Endothelial cell of umbilical vein (primary cell): ENCODE data around the gene PSD2. TPM values are rescaled to one million over a fixed set of nuclear protein-coding genes. Genes with fewer than 3 reads are reported as not detected.

Experiments used
- BruUV-seq: library from RNA; stranded (reverse); fragments of 400-500 nt; replicated peaks from 2 replicates; lab custom pipeline; 2021; lab: Mats Ljungman, UMichigan
- CTCF ChIA-PET: fragments of 300-600, 350-600 bp; sonication (Branson Sonifier 250); formaldehyde crosslinking; loops from one replicate; lab custom pipeline; 2021; ENCODE audit warnings: antibody characterized with exemption, inconsistent platforms; lab: Charles Lee
- POLR2A ChIA-PET: fragments of 300-600, 350-600 bp; sonication (Branson Sonifier 250); formaldehyde crosslinking; loops from one replicate; lab custom pipeline; 2021; ENCODE audit warnings: antibody characterized with exemption, inconsistent platforms; lab: Charles Lee
- DNase-seq: peaks from one replicate; pipeline ENCODE4 v3.0.0-alpha.2; 2011; ENCODE audit warnings: low read depth, low spot score
- FAIRE-seq: peaks from 2 replicates; lab custom pipeline; 2011; peaks lifted over from hg19 to GRCh38; lab: Jason Lieb, UNC
- H2AFZ ChIP-seq: 2 replicates; pipeline ENCODE4 v1.6.0; 2012; ENCODE audit warnings: low read depth, low read length, control low read depth, inconsistent platforms
- H3K27ac ChIP-seq: 2 replicates; pipeline ENCODE4 v1.5.1; 2011; ENCODE audit warnings: low read depth, mild to moderate bottlenecking, control low read depth, low read length, moderate library complexity; ENCODE audit not compliant: insufficient read depth
- H3K27me3 ChIP-seq, 2 experiments: 2 replicates each; pipeline versions ENCODE4 v1.6.0 to v1.6.1; 2011; ENCODE audit warnings: low read length in 2 of 2, mixed read lengths in 1 of 2; ENCODE audit not compliant: control insufficient read depth in 2 of 2, insufficient read depth in 2 of 2
- H3K36me3 ChIP-seq, 2 experiments: 2 replicates in 1 of 2; 3 replicates in 1 of 2; pipeline ENCODE4 v1.5.1; 2011; ENCODE audit warnings: low read length in 2 of 2, mild to moderate bottlenecking in 1 of 2, moderate library complexity in 1 of 2; ENCODE audit not compliant: control insufficient read depth in 2 of 2, insufficient read depth in 2 of 2; ENCODE audit errors: extremely low read depth in 1 of 2
- H3K4me1 ChIP-seq: 3 replicates; pipeline ENCODE4 v1.5.1; 2011; ENCODE audit warnings: mild to moderate bottlenecking, low read length; ENCODE audit not compliant: control insufficient read depth, insufficient read depth; ENCODE audit errors: extremely low read depth
- H3K4me2 ChIP-seq: 2 replicates; pipeline ENCODE4 v1.6.1; 2011; ENCODE audit warnings: low read length, control low read depth, mixed read lengths; ENCODE audit not compliant: insufficient read depth
- H3K4me3 ChIP-seq, 3 experiments: fragments of 200-600 bp in 1 of 3; sonication (generic), shearing (Covaris generic) in 1 of 3; replicated peaks in 1 of 3; 2 replicates each; pipeline ENCODE4 v1.5.1; 2011 to 2016; ENCODE audit warnings: control low read depth in 3 of 3, low read length in 3 of 3, mild to moderate bottlenecking in 2 of 3, inconsistent platforms in 1 of 3, low read depth in 1 of 3, moderate library complexity in 1 of 3; ENCODE audit not compliant: insufficient read depth in 1 of 3
- H3K79me2 ChIP-seq: 2 replicates; pipeline ENCODE4 v1.6.0; 2012; ENCODE audit warnings: low read length, inconsistent platforms; ENCODE audit not compliant: control insufficient read depth, insufficient read depth
- H3K9ac ChIP-seq: replicated peaks from 2 replicates; pipeline ENCODE3; 2011; ENCODE audit warnings: low read length, control low read depth; ENCODE audit not compliant: insufficient read depth; ENCODE audit errors: extremely low read depth
- H3K9me1 ChIP-seq: replicated peaks from 3 replicates; pipeline ENCODE4 v1.6.0; 2011; ENCODE audit warnings: mild to moderate bottlenecking, low read length; ENCODE audit not compliant: control insufficient read depth, insufficient read depth; ENCODE audit errors: extremely low read depth
- H3K9me3 ChIP-seq: replicated peaks from 2 replicates; pipeline ENCODE4 v1.5.1; 2012; ENCODE audit warnings: low read length, inconsistent platforms; ENCODE audit not compliant: control insufficient read depth, insufficient read depth
- H4K20me1 ChIP-seq: replicated peaks from 2 replicates; pipeline ENCODE3; 2011; ENCODE audit warnings: mild to moderate bottlenecking, low read length; ENCODE audit not compliant: control insufficient read depth, insufficient read depth; ENCODE audit errors: extremely low read depth
- EZH2 ChIP-seq: IDR thresholded peaks from 2 replicates; pipeline ENCODE4 v1.6.1; 2012; ENCODE audit warnings: borderline replicate concordance, low read depth, mild to moderate bottlenecking, moderate library complexity, low read length, inconsistent platforms; ENCODE audit not compliant: severe bottlenecking
- FOS ChIP-seq: IDR thresholded peaks from 2 replicates; pipeline ENCODE4 v1.6.1; 2011; ENCODE audit warnings: mild to moderate bottlenecking, low read length, moderate library complexity, borderline replicate concordance; ENCODE audit not compliant: insufficient read depth
- GATA2 ChIP-seq: IDR thresholded peaks from 2 replicates; pipeline ENCODE4 v1.7.0; 2011; ENCODE audit warnings: low read depth, mild to moderate bottlenecking, moderate library complexity, mixed read lengths, low read length; ENCODE audit not compliant: insufficient read length, insufficient read depth
- JUN ChIP-seq: IDR thresholded peaks from 2 replicates; pipeline ENCODE4 v1.6.1; 2011; ENCODE audit warnings: borderline replicate concordance, low read depth; ENCODE audit not compliant: insufficient read length, insufficient read depth
- MAX ChIP-seq: IDR thresholded peaks from 2 replicates; pipeline ENCODE4 v1.6.1; 2011; ENCODE audit not compliant: insufficient read depth, insufficient read length
- MYC ChIP-seq: IDR thresholded peaks from one replicate; pipeline ENCODE4 v1.6.1; 2011; ENCODE audit warnings: mild to moderate bottlenecking, low read depth, low read length
- POLR2A ChIP-seq: IDR thresholded peaks from 2 replicates; pipeline ENCODE4 v1.6.1; 2012; ENCODE audit warnings: low read depth, mild to moderate bottlenecking, control low read depth, low read length
- POLR2AphosphoS5 ChIP-seq: IDR thresholded peaks from 2 replicates; pipeline ENCODE4 v1.6.1; 2012; ENCODE audit warnings: low read depth, mild to moderate bottlenecking, control low read depth, low read length, moderate library complexity; ENCODE audit not compliant: insufficient read depth
- dilution Hi-C: fragments of 300-500 bp; cut with MboI; formaldehyde crosslinking; loops from one replicate; pipeline ENCODE4 v1.15.0; 2019; ENCODE audit warnings: low sequenced_read_pairs; ENCODE audit not compliant: extremely low pct_ligation_motif_present
- intact Hi-C: fragments of 100-400 bp; cut with micrococcal nuclease; formaldehyde crosslinking; loops from one replicate; pipeline ENCODE4 v1.10.0; 2022
- polyA plus RNA-seq, 4 experiments: library from polyadenylated mRNA; depleted of rRNA in 3 of 4; stranded (reverse) in 3 of 4; unstranded in 1 of 4; fragments of >200 nt; gene quantifications; 2 replicates each; pipeline versions ENCODE4 v1.2.1 to v1.2.3, GENCODE V29; 2011 to 2012; ENCODE audit warnings: missing spikeins in 1 of 4
- total RNA-seq: library from RNA; stranded (reverse); gene quantifications from 2 replicates; pipeline ENCODE4 v1.2.3, GENCODE V29; 2021
- TF ChIP-seq, protein P1 (sequence below), 2 donors: IDR thresholded peaks; 1 replicate in 1 of 2; 2 replicates in 1 of 2; pipeline ENCODE4 v1.5.1; 2011; ENCODE audit warnings: low read length in 2 of 2, mild to moderate bottlenecking in 2 of 2, moderate library complexity in 2 of 2, control low read depth in 1 of 2, inconsistent platforms in 1 of 2, low read depth in 1 of 2; ENCODE audit not compliant: insufficient read depth in 1 of 2; ENCODE audit errors: extremely low read depth in 1 of 2

The PSD2 gene
- total and polyA plus RNA-seq, 2 donors (not counting 3 experiments of a cell fraction or from before 2014, with no cell fraction given) = not detected

GRCh38 chr5:139787568-139788293 is 7.9 kb upstream of the PSD2 start:
- peak; percentile 82 for DNase-seq
- peak overlapping the region; percentile 85 for H3K9ac ChIP-seq
- dilution Hi-C loops (no loop called here), intact Hi-C loops (loop anchor here (1.0 kb wide), 4 partner anchors 57 to 370 kb away; no protein-coding TSS in a partner anchor)
- H3K9me3 ChIP-seq = no peaks in the 10 kb centered on the region
- peak overlapping the region; percentile 100 for H2AFZ ChIP-seq
- ChIA-PET CTCF (interaction anchor here (0.6 to 4.7 kb wide), 63 partner anchors 8 to 559 kb away, joined by 3 to 235 read pairs (median 4); partner anchors contain the start of genes CXXC5, HBEGF and PSD2), POLR2A (interaction anchor here (0.6 kb wide), 1 partner anchor 117 kb away, joined by 5 read pairs; no protein-coding TSS in a partner anchor)
- H3K4me1 ChIP-seq = peaks cover 3% of the 10 kb centered on the region
- peaks cover 2% of the 10 kb centered on the region in 2 experiments for H3K27me3 ChIP-seq
- BruUV-seq = no TSS peak
- FAIRE-seq = peak; percentile 90
- no peaks in the 10 kb centered on the region for H3K79me2 ChIP-seq
- H3K9me1 ChIP-seq = no peaks in the 10 kb centered on the region
- TF ChIP-seq, protein P1, sequence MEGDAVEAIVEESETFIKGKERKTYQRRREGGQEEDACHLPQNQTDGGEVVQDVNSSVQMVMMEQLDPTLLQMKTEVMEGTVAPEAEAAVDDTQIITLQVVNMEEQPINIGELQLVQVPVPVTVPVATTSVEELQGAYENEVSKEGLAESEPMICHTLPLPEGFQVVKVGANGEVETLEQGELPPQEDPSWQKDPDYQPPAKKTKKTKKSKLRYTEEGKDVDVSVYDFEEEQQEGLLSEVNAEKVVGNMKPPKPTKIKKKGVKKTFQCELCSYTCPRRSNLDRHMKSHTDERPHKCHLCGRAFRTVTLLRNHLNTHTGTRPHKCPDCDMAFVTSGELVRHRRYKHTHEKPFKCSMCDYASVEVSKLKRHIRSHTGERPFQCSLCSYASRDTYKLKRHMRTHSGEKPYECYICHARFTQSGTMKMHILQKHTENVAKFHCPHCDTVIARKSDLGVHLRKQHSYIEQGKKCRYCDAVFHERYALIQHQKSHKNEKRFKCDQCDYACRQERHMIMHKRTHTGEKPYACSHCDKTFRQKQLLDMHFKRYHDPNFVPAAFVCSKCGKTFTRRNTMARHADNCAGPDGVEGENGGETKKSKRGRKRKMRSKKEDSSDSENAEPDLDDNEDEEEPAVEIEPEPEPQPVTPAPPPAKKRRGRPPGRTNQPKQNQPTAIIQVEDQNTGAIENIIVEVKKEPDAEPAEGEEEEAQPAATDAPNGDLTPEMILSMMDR (IDR thresholded peaks at IDR 0.05; ENCODE audit: extremely low read depth in 1 of 2, insufficient read depth in 1 of 2, low read depth in 1 of 2, low read length in 2 of 2) = peak; percentile 93 to 98
- TF ChIP-seq FOS = no peak
- no peaks in the 10 kb centered on the region for H4K20me1 ChIP-seq
- peak overlapping the region; percentile 61 to 87 (median 83) for H3K4me3 ChIP-seq
- peak overlapping the region; percentile 97 for H3K4me2 ChIP-seq
- no peak overlapping the region for H3K27ac ChIP-seq
- no peaks in the 10 kb centered on the region for H3K36me3 ChIP-seq

DNA sequence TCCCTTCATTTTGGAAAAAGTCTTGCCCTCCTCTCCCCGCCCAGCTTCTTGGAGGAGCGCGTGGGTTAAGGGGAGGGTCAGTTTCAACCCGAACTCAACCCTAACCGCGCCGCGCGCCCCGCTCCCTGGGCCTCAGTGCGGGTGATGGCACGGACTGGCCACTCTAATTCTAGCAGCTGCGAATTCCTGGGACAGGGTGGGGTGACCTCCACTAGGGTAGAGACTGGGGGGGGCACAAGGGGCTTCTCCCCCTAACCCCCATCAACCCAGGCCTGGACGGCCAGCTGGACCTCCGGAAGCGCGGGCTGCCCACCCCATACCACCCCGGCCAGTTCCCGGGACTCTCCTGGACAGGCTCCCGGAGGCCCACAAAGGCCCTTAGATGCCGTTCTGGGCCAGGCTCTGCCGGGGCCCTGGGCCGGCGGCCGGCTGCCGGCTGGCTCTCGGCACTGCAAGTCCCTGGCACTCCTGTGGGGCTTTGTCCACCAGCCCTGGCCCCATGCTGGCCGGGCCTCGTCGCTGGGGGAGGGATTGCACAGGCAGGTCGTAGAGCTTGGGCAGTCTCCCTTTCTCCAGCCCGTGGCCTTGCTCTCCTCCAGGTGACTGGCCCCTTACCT is 7.2 kb upstream of the PSD2 start:
- Histone ChIP-seq H3K9me3 (no peaks in the 10 kb centered on the region), H3K27ac (no peak overlapping the region), H3K4me3 (no peak overlapping the region), H3K9me1 (no peaks in the 10 kb centered on the region), H4K20me1 (no peaks in the 10 kb centered on the region), H3K4me1 (peaks cover 3% of the 10 kb centered on the region), H3K79me2 (no peaks in the 10 kb centered on the region), H3K36me3 (no peaks in the 10 kb centered on the region), H3K4me2 (no peak overlapping the region), H3K27me3 (peaks cover 3 to 5% of the 10 kb centered on the region in 2 experiments), H2AFZ (peak overlapping the region; percentile 39), H3K9ac (no peak overlapping the region)
- DNase-seq = no peak
- no peak for TF ChIP-seq POLR2A
- no peak for TF ChIP-seq FOS
- no peak for TF ChIP-seq GATA2
- no peak for TF ChIP-seq JUN
- TF ChIP-seq MYC = no peak
- TF ChIP-seq EZH2 = no peak
- no peak for TF ChIP-seq POLR2AphosphoS5
- no peak for TF ChIP-seq MAX
- TF ChIP-seq, protein P1 (IDR thresholded peaks at IDR 0.05; ENCODE audit: extremely low read depth in 1 of 2, insufficient read depth in 1 of 2, low read depth in 1 of 2, low read length in 2 of 2) = no peak
- no TSS peak for BruUV-seq
- no peak for FAIRE-seq
- ChIA-PET CTCF (interaction anchor here (0.7 to 4.7 kb wide), 19 partner anchors 10 to 368 kb away, joined by 3 to 235 read pairs (median 15); no protein-coding TSS in a partner anchor), POLR2A (no interaction called here)
- dilution Hi-C loops (no loop called here), intact Hi-C loops (no loop called here)
